ENCODE measurements around the gene KLHL35.
A peak's percentile ranks its signal among the peaks of the same experiment; 100 is the strongest.

DNA sequence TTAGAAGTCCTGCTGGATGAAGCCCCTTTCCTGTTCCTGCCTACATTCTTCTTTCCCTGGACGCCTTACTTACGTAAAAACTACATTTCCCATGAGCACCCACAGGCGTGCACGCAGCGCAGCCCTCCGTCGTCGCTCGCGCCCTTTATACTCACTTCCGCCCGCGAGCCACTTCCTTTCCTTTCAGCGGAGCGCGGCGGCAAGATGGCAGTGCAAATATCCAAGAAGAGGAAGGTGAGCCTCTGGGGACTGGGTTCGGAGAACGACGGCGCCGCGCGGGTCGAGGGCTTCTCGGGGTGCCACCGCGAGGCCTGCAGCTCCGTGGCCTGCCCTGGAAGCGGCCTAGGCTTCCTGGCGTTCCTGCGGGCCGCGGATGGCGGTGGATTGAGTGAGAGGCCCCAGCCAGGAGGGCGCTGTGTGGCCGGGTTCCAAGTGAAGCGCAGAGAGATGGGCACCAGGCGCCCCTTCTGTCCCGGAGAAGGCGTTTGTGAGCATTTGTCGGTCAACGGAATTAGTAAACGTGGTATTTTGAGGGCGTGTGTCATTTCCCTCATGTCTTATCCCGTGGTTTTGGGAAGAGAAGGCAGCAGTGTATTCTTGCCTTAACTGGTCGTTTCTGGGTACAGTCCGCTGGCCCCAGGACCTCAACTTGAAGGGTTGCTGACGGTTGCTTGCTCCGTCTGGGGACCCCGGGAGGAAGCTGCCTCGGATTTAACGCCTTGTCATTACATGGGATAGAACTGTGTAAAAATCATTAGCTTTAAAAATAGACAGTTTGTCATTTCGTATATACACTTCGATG lies 33.5 kb downstream of the KLHL35 start, which contains the start of gene RPS3:
- TF ChIP-seq, protein P1, sequence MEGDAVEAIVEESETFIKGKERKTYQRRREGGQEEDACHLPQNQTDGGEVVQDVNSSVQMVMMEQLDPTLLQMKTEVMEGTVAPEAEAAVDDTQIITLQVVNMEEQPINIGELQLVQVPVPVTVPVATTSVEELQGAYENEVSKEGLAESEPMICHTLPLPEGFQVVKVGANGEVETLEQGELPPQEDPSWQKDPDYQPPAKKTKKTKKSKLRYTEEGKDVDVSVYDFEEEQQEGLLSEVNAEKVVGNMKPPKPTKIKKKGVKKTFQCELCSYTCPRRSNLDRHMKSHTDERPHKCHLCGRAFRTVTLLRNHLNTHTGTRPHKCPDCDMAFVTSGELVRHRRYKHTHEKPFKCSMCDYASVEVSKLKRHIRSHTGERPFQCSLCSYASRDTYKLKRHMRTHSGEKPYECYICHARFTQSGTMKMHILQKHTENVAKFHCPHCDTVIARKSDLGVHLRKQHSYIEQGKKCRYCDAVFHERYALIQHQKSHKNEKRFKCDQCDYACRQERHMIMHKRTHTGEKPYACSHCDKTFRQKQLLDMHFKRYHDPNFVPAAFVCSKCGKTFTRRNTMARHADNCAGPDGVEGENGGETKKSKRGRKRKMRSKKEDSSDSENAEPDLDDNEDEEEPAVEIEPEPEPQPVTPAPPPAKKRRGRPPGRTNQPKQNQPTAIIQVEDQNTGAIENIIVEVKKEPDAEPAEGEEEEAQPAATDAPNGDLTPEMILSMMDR (conservative IDR thresholded peaks at IDR 0.05; ENCODE audit: low read depth, low read length) = peak; percentile 51
- no peak for TF ChIP-seq EZH2 (IDR thresholded peaks at IDR 0.05; ENCODE audit: low read length, unreplicated experiment)
